HL-60 (cell line): ENCODE results near the gene WDR5B.

Experiments
- DNase-seq, 2 experiments: peaks; one replicate each; pipeline ENCODE4 v3.0.0-alpha.2; 2010 to 2020; ENCODE audit warnings: low read depth in 1 of 2, low spot score in 1 of 2
- H3K27ac ChIP-seq: fragments of 250-450 bp; sonication (Bioruptor Pico); replicated peaks from 2 replicates; pipeline ENCODE4 v1.5.1; 2020; ENCODE audit warnings: mild to moderate bottlenecking, moderate library complexity
- H3K27me3 ChIP-seq: fragments of 250-450 bp; sonication (Bioruptor Pico); 2 replicates; pipeline ENCODE4 v1.5.1; 2021; ENCODE audit warnings: mild to moderate bottlenecking, moderate library complexity; ENCODE audit not compliant: insufficient read depth, poor library complexity, severe bottlenecking
- H3K4me3 ChIP-seq: replicated peaks from 2 replicates; pipeline ENCODE4 v1.5.1; 2011; ENCODE audit warnings: mild to moderate bottlenecking, control low read depth, low read length; ENCODE audit not compliant: insufficient read depth
- GABPA ChIP-seq: IDR thresholded peaks from 2 replicates; pipeline ENCODE4 v1.6.1; 2012; ENCODE audit warnings: low read depth
- POLR2AphosphoS5 ChIP-seq: IDR thresholded peaks from 2 replicates; pipeline ENCODE4 v1.6.1; 2012; ENCODE audit warnings: low read depth
- SPI1 ChIP-seq: IDR thresholded peaks from 2 replicates; pipeline ENCODE4 v1.6.1; 2012; ENCODE audit warnings: low read depth, mild to moderate bottlenecking, borderline replicate concordance
- TF ChIP-seq, protein P1 (sequence below): IDR thresholded peaks from 2 replicates; pipeline ENCODE4 v1.6.1; 2012; ENCODE audit warnings: low read depth; ENCODE audit not compliant: insufficient replicate concordance
- TF ChIP-seq, protein P2 (sequence below): IDR thresholded peaks from one replicate; pipeline ENCODE4 v1.5.1; 2011; ENCODE audit warnings: low read length, control low read depth, inconsistent platforms; ENCODE audit not compliant: insufficient read depth

Gene WDR5B

DNA sequence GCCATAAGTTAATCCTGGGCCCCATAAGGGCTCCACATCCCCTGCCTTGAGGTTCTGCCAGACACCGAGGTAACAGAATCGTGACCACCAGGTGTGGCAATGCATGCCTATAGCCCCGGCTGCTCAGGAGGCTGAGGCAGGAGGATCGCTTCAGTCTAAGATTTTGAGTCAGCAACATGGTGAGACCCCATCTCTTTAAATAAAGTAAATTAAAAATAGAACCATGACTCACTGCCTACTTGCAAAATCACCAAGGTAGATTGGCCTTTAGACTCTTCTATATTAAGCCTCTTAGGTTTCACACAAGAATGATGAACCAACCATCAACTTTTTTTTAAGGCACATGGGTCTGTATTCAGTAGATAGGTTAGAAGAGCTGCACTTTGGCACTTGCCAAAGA is 9.7 kb downstream of the WDR5B start:
- TF ChIP-seq, protein P1, sequence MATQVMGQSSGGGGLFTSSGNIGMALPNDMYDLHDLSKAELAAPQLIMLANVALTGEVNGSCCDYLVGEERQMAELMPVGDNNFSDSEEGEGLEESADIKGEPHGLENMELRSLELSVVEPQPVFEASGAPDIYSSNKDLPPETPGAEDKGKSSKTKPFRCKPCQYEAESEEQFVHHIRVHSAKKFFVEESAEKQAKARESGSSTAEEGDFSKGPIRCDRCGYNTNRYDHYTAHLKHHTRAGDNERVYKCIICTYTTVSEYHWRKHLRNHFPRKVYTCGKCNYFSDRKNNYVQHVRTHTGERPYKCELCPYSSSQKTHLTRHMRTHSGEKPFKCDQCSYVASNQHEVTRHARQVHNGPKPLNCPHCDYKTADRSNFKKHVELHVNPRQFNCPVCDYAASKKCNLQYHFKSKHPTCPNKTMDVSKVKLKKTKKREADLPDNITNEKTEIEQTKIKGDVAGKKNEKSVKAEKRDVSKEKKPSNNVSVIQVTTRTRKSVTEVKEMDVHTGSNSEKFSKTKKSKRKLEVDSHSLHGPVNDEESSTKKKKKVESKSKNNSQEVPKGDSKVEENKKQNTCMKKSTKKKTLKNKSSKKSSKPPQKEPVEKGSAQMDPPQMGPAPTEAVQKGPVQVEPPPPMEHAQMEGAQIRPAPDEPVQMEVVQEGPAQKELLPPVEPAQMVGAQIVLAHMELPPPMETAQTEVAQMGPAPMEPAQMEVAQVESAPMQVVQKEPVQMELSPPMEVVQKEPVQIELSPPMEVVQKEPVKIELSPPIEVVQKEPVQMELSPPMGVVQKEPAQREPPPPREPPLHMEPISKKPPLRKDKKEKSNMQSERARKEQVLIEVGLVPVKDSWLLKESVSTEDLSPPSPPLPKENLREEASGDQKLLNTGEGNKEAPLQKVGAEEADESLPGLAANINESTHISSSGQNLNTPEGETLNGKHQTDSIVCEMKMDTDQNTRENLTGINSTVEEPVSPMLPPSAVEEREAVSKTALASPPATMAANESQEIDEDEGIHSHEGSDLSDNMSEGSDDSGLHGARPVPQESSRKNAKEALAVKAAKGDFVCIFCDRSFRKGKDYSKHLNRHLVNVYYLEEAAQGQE, result no peak
- TF ChIP-seq, protein P2, sequence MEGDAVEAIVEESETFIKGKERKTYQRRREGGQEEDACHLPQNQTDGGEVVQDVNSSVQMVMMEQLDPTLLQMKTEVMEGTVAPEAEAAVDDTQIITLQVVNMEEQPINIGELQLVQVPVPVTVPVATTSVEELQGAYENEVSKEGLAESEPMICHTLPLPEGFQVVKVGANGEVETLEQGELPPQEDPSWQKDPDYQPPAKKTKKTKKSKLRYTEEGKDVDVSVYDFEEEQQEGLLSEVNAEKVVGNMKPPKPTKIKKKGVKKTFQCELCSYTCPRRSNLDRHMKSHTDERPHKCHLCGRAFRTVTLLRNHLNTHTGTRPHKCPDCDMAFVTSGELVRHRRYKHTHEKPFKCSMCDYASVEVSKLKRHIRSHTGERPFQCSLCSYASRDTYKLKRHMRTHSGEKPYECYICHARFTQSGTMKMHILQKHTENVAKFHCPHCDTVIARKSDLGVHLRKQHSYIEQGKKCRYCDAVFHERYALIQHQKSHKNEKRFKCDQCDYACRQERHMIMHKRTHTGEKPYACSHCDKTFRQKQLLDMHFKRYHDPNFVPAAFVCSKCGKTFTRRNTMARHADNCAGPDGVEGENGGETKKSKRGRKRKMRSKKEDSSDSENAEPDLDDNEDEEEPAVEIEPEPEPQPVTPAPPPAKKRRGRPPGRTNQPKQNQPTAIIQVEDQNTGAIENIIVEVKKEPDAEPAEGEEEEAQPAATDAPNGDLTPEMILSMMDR, result no peak
- TF ChIP-seq SPI1 (no peak), POLR2AphosphoS5 (no peak), GABPA (no peak)
- DNase-seq, result no peak
- Histone ChIP-seq H3K27ac (no peak overlapping the region), H3K27me3 (no peaks in the 10 kb centered on the region), H3K4me3 (no peak overlapping the region)

DNA sequence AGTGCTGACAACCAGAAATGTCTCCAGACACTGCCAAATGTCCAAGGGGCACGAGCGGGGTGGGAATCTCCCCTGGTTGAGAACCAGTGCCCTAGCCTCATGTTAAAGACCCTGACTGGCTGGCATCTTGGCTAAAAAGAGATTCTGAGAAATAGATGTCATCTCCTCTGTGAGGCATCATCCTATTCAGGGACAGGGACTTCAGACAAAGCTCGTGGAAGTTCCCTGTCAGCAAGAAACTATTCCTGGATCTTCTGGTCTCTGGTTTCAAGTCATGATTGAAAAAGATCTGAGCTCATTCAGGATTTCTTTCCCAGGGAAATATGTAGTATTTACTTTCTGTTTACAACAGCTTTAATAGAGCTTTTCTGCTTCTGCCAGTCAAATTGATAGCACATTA is 10.8 kb downstream of the WDR5B start:
- H3K27ac ChIP-seq, result no peak overlapping the region
- TF ChIP-seq, protein P1, result no peak
- no peak for TF ChIP-seq POLR2AphosphoS5
- TF ChIP-seq, protein P2, result no peak
- TF ChIP-seq GABPA, result no peak
- no peak for TF ChIP-seq SPI1
- DNase-seq, result no peak

DNA sequence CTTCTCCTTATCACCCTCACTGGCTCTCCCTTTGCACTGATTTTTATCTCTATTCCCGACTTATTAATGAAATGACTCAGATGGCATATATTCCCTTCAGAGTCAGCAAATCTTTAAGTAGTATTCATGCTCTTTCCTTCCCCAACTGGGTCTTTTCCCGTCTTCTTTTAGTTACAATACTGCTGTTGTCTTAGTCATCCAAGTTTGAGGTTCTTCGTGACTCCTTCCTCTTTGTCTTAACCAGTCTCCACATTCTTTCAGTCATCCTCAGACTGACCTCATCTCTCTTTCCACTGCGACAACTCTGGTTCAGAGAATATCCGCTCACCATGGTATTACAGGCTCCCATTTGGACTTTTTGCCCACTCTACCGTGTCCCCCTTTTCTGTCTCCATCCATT is 12.4 kb downstream of the WDR5B start:
- Histone ChIP-seq H3K27me3 (no peaks in the 10 kb centered on the region), H3K27ac (no peak overlapping the region), H3K4me3 (no peak overlapping the region)
- TF ChIP-seq SPI1 (no peak), GABPA (no peak), POLR2AphosphoS5 (no peak)
- TF ChIP-seq, protein P1, result no peak
- TF ChIP-seq, protein P2, result no peak
- DNase-seq, result no peak

More for the DNA sequence above, 10.8 kb downstream of the WDR5B start:
- no peaks in the 10 kb centered on the region for H3K27me3 ChIP-seq
- H3K4me3 ChIP-seq, result no peak overlapping the region
